Coronary artery (tissue), 2 donors: ENCODE data around the gene ATP6V0D1.

ENCODE experiments used
- DNase-seq: peaks from one replicate; pipeline ENCODE4 v3.0.0-alpha.2; 2017; ENCODE audit warnings: low spot score
- H3K27ac ChIP-seq, 2 donors: fragments of 200-600 bp; sonication (generic); one replicate each; pipeline ENCODE4 v1.5.1; 2016 to 2019
- H3K4me3 ChIP-seq: fragments of 200-600 bp; sonication (generic); 2 replicates; pipeline ENCODE4 v1.5.1; 2016; ENCODE audit warnings: mild to moderate bottlenecking, moderate library complexity
- CTCF ChIP-seq: fragments of 200-600 bp; sonication (generic); IDR thresholded peaks from one replicate; pipeline ENCODE4 v1.5.1; 2019; ENCODE audit warnings: antibody characterized with exemption

The ATP6V0D1 gene

GRCh38 chr16:67437513-67437912, 43.4 kb downstream of the ATP6V0D1 start:
- DNase-seq: no peak
- no peak for TF ChIP-seq CTCF
- no peak overlapping the region for H3K4me3 ChIP-seq
- H3K27ac ChIP-seq: no peak overlapping the region

- DNase-seq: no peak
- no peak for TF ChIP-seq CTCF
- Histone ChIP-seq H3K27ac (no peak overlapping the region), H3K4me3 (no peak overlapping the region)
Observed at GRCh38 chr16:67436640-67437193, 44.2 kb downstream of the ATP6V0D1 start.

GRCh38 chr16:67435758-67436164, 45.2 kb downstream of the ATP6V0D1 start:
- no peak overlapping the region for H3K4me3 ChIP-seq
- TF ChIP-seq CTCF: no peak
- no peak for DNase-seq
- no peak overlapping the region for H3K27ac ChIP-seq

GRCh38 chr16:67433131-67433719, 47.7 kb downstream of the ATP6V0D1 start:
- Histone ChIP-seq H3K4me3 (no peak overlapping the region), H3K27ac (no peak overlapping the region)
- TF ChIP-seq CTCF: no peak

GRCh38 chr16:67432506-67432890, 48.5 kb downstream of the ATP6V0D1 start:
- Histone ChIP-seq H3K4me3 (no peak overlapping the region), H3K27ac (no peak overlapping the region)
- TF ChIP-seq CTCF: no peak
- no peak for DNase-seq

More at GRCh38 chr16:67433131-67433719, 47.7 kb downstream of the ATP6V0D1 start:
- DNase-seq: no peak

GRCh38 chr16:67431775-67432505, 49.0 kb downstream of the ATP6V0D1 start:
- Histone ChIP-seq H3K4me3 (peak overlapping the region; percentile 74), H3K27ac (peak overlapping the region in 1 of 2 donors; percentile 71)
- no peak for TF ChIP-seq CTCF
- DNase-seq: no peak
